Measurements from ENCODE around the gene CCDC127.
"Not testable (repeated sequence)": the region's sequence is repeated elsewhere in the genome, so short reads cannot be mapped to it uniquely, and the experiment has no call there.

Gene CCDC127

DNA sequence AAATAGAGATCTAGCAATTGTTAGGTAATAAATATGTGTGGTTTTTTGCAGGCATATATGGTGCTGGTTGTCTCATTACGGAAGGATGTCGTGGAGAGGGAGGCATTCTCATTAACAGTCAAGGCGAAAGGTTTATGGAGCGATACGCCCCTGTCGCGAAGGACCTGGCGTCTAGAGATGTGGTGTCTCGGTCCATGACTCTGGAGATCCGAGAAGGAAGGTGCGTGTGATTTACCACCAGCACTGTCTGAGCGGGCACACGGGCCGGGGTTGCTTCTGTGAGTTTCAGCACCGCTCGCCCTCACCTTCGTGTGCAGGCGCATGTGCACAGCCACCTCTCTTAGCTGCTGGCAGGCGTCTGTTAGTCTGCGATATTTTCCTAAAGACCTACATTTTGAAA, 15.5 kb upstream of the CCDC127 start:
- DNase-seq = not testable (repeated sequence)

DNA sequence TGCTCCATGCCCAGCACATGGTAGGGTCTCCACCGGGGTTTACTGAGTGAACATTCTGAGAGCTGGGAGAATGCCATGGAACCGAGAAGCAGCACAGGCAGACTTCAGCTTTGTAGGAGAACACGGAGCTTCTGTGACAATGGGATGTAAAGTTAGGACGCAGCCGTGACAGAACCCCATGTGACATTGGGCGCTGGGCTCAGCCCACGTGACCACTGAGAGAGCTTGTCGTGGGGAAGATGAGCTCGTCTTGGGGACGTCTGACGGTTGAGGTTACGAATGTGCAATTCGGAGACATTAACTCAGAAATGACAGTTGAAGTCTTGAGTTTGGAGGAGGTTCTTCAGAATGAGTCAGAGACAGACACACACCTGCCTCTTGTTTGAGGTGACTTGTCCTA, 13.7 kb upstream of the CCDC127 start:
- DNase-seq = no peak

DNA sequence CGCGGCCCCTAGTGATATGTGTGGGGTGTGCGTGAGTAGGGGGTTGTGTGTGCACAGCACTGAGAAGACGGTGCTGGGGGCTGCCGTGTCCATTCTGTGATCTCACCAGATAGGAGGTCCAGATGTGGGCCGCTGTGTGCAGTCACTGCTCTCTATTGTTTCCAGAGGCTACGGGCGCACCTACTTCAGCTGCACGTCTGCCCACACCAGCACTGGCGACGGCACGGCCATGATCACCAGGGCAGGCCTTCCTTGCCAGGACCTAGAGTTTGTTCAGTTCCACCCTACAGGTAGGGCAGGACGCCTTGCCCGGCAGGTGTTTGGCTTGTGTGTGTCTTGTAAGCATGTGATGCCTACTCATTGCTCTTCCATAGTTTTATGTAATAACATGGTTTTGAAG, 12.8 kb upstream of the CCDC127 start:
- no peak for DNase-seq

DNA sequence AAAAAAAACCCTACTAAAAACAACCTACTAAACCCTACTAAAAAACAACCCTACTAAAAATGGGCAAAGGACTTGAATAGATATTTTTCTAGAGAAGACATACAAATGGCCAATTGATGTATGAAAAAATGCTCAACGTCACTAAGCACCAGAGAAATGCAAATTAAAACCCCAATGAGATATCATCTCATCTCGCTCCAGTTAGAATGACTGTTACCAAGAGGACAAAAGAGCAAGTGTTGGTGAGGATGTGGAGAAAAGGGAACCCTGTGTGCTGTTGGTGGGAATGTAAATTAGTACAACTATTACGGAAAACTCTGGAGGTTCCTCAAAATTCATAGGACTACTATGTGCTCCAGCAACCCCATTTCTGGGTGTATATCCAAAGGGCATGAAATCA, 10.9 kb upstream of the CCDC127 start:
- no peak for DNase-seq

DNA sequence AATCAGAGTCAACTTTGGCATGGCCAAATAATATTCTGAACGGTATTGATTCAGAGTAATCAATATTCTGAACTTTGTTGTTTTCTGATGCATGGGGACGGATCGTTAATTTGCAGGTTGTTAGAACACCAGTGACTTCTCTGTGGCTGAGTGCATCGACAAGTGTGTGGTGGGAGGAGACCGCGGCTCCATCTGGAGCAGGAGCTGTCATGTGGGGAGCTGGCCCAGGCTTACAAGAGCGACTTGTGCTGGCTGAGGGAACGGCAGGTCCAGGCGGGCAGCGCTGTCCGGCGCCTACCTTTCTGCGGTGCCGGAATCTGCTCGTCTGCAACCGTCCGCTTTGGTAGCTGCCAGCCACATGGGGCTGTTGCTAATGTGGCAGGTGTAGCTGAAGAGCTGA, 9.4 kb upstream of the CCDC127 start:
- DNase-seq = not testable (repeated sequence)

DNA sequence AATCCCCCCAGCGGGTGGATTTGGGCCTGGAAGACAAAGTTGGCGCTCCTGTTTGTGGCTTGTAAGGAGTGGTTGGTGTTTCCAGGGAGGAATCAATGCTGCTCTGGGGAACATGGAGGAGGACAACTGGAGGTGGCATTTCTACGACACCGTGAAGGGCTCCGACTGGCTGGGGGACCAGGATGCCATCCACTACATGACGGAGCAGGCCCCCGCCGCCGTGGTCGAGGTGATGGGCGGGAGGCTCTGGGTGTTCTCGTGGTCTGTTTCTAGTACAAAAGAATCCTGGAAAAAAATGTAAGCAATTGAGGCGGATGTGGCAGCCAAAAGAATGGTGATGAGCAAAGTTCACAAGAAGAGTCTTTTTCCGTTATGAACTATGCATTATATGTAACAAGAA, 7.4 kb upstream of the CCDC127 start:
- no peak for DNase-seq

DNA sequence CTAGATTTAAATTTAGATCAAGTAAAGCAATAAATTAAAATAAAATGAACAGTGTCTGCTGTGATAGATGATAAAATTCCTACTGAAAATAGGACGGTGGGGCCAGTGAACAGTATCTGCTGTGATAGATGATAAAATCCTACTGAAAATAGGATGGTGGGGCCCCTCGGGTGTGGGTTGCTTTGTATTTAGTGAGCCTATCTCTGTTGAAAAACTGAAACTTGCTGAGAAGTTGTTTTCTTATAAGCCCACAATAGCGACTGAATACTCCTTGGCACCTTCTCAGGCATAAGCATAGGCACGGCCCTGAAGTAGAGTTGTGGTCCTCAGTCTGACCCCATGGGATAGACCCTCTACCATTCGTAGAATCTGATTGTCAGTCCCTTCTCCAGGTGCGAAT, 5.8 kb upstream of the CCDC127 start:
- no peak for DNase-seq

DNA sequence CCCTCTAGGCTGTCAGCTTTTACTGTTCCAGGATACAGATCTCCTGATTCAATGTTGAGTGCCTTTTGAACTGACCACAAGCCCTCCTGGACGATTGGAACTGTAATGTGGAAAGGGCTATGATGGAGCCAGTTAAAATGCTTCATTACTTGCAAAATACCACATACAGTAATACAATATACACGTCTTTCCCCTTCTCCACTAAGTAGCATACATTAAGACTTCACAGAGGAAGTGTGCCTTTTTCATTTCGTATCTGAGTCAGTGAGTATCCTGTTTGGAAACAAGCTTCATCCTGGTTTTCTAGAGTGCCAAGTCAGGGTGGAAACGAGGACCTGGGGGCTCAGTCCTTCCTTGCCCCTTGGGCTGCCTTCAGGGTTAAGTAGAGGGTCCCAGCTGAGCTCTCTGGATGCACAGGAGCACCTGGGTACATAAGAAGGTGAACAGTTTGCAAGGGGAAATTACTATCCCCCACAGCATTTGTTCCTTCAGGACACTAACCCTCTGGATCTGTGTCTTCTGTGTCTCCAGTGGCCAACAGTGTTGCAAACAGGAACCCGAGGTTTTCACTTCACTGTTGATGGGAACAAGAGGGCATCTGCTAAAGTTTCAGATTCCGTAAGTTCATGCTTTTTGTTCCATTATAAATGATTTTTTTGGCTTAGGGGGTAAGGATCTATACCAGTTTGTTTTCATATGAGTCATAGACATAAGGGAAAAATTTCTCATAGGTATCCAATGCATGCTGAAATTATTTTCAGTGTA, 5.2 kb upstream of the CCDC127 start:
- DNase-seq = not testable (repeated sequence)

DNA sequence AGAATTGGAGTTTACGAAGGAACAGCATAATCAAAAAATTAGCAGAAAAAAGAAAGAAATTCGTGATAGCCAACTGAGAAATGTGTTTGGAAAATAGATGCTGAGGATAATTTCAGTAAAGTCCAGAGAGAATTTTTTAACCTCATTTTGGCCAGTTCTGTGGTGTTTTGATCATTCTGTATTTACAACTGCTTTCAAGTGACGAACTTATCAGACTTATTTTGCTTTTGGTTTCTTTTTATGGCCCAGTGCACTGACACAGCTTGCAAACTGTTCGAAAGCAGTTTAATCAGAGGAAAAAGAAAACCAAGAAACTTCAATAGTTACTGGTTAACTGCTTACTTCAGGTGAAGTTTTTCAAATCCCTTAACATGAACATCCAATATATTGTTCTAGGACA, 2.0 kb upstream of the CCDC127 start:
- peak; percentile 63 for DNase-seq

DNA sequence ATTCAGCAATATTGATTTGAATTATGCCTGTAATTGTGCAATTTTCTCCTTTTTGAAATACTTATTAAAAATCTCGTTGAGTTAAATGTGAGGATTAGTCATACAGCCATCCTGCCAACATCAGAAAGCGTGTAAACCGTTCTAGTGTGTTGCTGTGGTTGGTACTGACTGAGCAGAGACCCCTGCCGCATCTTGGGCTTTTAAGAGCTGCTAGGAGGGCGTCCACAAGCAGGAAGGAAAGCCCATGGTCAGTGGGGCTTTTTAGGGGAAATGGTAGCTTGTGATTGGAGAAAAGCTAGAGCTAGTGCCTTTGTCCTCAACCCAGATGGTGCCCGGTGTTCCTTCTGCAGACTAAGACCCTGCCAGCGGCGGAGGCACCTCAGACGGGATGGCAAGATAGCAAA, 1.5 kb upstream of the CCDC127 start:
- DNase-seq = peak; percentile 55

DNA sequence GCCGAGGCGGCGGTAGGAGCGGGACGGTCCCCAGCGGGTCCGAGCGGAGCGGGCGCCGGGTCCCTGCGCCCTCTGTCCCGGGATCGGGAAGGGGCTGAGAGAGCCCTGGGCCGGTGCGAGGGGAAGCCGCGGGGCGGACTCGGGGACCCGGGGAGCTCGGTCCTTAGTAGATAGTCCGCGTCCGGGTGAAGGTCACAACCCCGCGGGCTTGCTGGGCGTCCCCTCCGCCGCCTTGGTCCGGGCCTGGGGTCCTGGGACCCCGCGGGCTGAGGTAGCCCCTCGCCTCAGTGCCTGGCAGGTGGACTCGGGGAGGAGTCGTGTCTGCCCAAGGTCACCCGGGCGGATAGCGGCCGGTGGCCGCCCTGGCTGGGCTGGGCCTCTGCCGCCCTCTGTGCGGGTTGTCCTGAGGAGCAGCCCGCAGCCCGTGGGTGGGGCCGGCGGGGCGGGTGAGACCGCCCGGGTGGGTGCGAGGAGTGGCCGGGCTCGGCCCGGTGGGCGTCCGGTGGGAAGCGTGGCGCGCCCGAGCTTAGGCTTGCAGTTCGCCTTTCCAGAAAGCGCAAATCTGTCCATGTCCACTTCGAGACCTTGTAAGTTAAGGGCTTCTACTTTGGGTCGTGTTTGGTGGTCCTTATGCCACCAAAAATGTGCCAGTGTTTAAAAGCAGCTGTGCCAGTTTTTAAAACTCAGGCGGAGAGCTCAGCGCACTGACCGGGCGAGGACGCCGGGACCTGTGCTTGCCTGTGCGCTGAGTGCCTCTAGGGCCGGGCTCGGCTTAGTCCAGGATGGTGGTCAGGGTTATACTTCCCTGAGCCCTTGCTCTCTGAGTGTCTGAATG, 721 bp upstream of the CCDC127 start:
- peak; percentile 59 for DNase-seq

DNA sequence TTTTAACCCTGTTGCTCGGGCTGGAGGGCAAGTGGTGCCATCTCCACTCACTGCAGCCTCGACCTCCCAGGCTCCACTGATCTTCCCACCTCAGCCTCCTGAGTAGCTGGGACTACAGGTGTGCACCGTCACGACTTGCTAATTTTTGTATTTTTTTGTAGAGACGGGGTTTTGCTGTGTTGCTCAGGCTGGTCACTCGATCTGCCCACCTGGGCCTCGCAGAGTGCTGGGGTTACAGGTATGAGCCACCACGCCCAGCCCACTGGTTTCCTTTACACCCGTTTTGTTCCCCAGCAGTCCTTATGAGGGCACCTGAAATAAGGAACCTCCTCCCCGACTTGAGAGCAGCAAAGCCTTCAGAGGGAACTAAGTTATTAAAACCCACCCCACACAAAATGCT, 1.9 kb downstream of the CCDC127 start:
- not testable (repeated sequence) for DNase-seq

DNA sequence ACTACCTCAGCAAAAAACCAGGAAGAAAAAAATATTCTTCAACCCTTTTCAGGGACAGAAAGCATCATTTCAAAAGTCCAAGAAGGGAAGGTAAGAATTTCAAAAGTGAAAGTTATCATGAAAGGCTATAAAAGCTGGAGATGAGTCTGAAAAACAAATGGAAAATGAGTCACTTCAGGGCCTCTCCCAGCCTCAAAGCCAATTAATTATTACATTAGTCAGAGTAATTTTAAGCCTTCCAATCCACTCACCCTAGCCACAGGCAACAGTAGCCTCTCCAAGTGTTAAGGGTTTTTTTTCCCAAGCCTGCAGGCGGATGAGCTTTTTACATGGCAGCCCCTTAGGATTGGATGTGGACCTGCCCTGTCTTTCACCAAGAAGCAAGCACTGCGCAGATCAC, 2.7 kb downstream of the CCDC127 start:
- not testable (repeated sequence) for DNase-seq

DNA sequence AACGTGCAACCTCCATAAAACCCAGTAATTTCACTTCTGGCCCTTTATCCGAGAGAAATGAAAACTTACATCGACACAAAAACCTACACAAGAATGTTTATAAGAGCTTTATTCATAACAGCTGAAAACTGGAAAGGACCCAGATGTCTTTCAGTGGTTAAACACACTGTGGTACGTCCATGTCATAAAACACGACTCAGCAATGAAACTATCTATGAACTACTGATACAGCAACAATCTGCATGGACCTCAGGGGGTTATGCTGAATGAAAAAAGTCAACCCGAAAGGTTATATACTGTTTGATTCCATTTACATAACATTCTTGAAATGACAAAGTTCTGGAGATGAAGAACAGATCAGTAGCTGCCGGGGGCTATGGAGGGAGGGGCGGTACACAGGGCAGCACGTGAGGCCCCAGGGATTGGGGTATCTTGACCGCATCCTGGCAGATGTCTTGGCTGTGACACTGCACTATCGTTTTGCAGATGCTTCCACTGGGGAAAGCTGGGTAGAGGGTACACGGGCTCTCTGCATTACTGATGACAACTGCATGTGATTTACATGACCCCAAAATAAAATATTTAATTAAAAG, 4.1 kb downstream of the CCDC127 start:
- no peak for DNase-seq

DNA sequence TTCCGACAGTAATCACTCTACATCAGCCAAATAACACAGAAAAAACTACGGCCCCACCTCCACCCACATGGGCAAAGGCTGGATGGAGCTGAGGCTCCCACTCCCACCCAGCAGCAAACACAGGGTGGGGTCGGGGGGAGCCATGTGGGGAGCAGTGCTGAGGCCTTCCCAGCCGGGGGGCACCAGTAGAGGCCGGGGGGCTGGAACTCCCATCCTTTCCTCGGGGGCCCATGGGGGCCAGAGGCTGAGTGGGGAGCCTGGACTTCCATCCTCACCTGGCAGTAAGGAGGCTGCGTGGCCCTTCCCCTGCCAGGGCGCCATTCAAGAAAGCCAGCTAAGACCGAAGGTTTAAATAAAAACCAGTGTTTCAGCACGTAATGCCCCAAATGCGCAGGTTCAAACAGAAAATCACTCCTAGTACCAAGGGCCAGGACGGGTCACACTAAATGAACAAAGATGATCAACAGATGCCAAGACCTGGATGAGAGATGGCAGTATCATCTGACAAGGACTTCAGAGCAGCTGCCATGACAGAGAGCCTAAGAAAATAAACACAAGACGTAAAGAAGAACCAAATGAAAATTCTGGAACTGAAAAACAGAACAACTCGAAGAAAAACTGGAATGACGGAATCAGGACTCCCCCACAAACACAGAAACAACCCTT, 9.4 kb downstream of the CCDC127 start:
- no peak for DNase-seq

DNA sequence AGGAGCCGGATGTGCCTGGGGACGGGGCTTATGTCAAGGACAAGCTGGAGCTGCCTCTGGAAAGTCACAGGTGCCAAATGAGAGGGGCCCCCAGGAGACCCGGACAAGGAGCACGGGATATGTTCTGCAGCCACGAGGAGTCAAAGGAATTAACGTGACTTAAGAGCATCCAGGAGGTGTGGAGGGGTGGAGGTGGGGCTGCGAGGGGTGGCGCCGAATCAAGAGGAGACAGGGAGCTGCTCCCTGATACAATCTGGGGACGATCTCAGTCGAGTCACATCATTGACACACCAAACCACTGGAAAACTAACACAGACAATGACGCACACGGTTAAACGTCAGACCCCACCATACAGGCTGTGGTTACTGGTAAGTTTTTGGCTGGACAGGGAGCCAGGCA, 10.4 kb downstream of the CCDC127 start:
- no peak for DNase-seq

DNA sequence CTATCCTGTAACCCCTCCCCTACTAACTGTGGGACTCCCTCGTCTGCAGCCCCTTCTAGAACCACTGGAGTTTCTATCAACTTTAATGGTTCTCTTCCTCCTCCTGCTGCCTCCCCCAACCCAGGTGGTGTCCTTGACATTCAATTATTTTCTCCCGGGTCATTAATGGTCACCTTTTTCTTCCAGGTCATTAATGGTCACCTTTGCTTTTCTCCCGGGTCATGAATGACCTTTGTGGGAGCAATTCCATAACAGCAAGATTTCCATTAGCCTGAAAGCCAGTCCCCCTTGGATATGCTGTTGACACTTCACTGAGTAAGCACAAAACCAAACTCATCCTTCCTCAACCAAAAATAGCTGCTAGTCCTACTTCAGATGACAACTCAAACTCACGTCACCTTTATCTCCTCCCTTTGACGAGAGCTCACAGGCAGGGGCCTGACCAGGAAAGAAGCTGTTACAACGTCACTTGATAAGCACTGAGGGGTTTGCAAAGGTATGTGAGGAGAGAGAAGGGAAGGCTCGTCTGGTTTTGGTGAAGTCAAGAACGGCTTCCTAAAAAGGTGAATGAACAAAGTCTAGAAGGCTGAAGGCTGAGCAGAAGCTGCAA, 10.9 kb downstream of the CCDC127 start:
- DNase-seq = no peak

DNA sequence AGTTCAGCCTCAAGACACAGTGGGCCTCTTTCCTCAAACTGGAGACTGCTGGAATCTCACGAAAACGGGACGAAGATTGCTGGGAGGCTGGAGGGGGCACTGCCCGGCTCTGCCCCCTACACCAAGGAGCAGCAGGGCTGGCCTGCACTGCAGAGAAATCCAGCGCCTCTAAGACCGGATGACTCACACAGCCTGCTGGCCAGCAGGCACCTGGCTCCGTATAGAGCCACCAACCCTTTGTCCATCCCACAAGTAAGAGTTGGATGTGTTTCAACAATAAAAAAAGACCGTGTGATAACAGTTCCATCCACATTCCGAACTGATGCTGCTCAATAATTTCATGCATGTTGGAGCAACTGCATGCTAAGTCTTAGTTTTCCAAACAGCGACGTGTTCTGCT, 11.5 kb downstream of the CCDC127 start:
- no peak for DNase-seq

DNA sequence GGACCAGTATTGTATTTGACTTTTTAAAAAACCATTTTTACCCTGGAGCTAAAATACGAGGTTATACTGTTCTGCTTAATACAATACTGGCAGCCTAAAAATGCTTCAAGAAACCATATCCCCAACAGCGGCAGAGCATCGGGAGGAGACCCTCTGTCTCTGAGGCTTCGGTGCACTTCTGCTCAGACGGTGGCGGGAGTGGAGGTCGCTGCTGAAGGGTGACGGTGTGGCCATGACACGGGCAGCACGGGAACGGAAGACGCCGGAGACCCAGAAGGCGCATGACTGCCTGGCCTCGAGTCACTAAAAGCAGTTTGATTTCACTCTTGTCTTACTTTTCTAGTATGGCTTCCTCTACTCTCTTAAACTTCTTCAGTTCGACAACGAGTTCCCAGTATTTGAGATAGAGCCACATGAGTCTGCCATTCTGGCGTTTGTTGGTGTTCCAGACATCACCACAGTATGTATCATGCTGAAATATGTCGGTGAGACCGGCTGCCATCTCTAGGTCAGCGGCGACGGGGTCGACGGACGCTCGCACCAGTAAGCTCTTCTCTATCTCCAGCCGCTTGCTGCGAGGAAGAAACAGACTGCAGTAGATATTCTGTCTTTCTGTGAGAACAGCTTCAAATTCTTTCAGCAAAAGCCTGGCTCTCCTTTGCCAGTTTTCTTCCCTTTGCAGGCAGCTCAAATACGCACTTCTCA, 12.8 kb downstream of the CCDC127 start:
- no peak for DNase-seq

DNA sequence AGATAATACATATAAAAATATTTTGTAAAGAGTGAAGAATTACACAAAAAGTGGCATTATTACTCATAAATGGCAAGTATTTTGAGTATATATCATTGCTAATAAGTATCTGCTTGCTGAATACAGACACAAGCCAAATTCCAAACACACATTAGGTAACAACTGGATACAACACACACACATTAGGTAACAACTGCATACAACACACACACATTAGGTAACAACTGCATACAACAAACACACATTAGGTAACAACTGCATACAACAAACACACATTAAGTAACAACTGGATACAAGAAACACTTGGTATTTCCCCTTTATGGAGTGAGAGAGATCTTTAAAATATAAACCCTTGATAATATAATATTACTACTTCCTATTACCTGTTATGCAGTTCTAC, 13.5 kb downstream of the CCDC127 start:
- DNase-seq = no peak

DNA sequence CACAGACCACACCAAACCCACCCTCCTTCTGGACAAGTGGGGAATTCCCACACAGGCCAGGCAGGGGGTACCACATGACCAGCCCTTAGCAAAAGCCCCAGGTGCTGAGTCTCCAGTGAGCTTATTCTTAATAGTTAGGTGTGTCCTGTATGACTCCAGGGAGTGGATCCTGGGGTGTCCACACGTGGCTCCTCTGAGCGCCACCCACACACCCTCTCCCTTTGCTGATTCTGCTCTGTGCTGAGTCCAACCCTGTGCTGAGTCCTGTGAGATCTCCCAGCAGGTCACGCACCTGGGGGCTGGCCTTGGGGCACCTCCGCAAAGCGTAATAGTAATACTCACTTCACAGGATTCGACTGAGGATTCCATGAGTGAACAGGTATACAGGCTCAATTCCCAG, 14.0 kb downstream of the CCDC127 start:
- DNase-seq = no peak

DNA sequence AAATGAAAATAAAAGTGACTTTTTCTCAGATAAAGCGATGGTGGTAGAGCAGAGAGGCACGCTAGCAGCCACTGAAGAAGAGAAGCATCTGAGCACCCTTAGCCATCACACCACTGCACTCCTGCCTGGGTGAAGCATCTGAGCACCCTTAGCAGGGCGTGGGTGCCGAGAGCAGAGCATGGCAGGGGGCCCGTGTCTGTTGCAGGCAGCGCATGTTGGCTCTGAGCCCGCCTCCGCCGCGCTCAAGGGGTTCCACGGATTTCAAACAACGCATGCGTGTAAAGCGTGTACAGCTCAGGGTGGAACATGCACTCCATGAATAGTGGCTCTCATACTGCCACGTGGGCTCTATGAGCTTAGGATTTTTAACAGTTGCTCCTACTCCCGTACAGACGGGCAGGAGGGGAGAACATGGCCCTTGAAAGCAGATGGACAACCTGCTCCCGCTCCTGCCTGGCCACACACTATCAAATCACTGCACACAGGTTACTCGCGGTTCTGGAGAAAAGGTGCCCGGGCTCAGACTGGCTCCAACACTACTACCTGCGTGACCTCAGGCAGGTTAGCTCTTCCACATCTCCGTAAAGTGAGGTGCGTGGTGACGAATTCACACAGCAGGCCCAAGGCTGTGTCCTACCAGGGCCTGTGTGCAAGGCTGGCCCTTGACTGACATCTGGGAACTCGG, 14.6 kb downstream of the CCDC127 start:
- DNase-seq = no peak
